B cell (primary cell): ENCODE data around the gene RPL39L. TPM values are rescaled to one million over a fixed set of nuclear protein-coding genes. Genes with fewer than 3 reads are reported as not detected.

Experiments
- ATAC-seq: fragments of 200-7000 bp; cut with Tn5 transposase; one replicate; pipeline ENCODE4 v1.10.0; 2021; ENCODE audit warnings: low read depth, mild to moderate bottlenecking, moderate number of reproducible peaks, moderate library complexity
- CTCF ChIA-PET: fragments of 350-600 bp; sonication (Branson Sonifier 250); formaldehyde crosslinking; loops from one replicate; lab custom pipeline; 2021; ENCODE audit warnings: antibody characterized with exemption, inconsistent platforms; lab: Charles Lee
- POLR2A ChIA-PET: fragments of 350-600 bp; sonication (Branson Sonifier 250); formaldehyde crosslinking; loops from one replicate; lab custom pipeline; 2021; ENCODE audit warnings: antibody characterized with exemption; lab: Charles Lee
- DNase-seq: peaks from one replicate; pipeline ENCODE4 v3.0.0; 2013
- H2AFZ ChIP-seq: 2 replicates; pipeline ENCODE4 v1.6.1; 2012; ENCODE audit warnings: mild to moderate bottlenecking, low read depth, low read length; ENCODE audit not compliant: insufficient read depth, poor library complexity, severe bottlenecking
- H3K27ac ChIP-seq, 2 donors: 1 replicate in 1 of 2; 2 replicates in 1 of 2; pipeline ENCODE4 v1.5.1; 2012 to 2013; ENCODE audit warnings: low read length in 2 of 2, mild to moderate bottlenecking in 2 of 2, moderate library complexity in 1 of 2
- H3K27me3 ChIP-seq, 4 experiments: fragments of 200-600 bp in 1 of 4; sonication (generic) in 1 of 4; replicated peaks in 1 of 4; 1 replicate in 2 of 4; 2 replicates in 2 of 4; pipeline versions ENCODE4 v1.6.1 to v1.7.0; 2013 to 2016; ENCODE audit warnings: low read length in 3 of 4, mild to moderate bottlenecking in 2 of 4, mixed read lengths in 1 of 4, moderate library complexity in 1 of 4; ENCODE audit not compliant: insufficient read depth in 4 of 4, control insufficient read depth in 3 of 4; ENCODE audit errors: control extremely low read depth in 1 of 4
- H3K36me3 ChIP-seq, 2 experiments: replicated peaks in 1 of 2; 1 replicate in 1 of 2; 2 replicates in 1 of 2; pipeline versions ENCODE4 v1.6.1 to v1.7.1; 2013; ENCODE audit warnings: low read length in 1 of 2; ENCODE audit not compliant: insufficient read depth in 2 of 2, control insufficient read depth in 1 of 2; ENCODE audit errors: control extremely low read depth in 1 of 2, extremely low read depth in 1 of 2
- H3K4me1 ChIP-seq, 2 donors: fragments of 200-600 bp in 1 of 2; sonication (generic) in 1 of 2; 1 replicate in 1 of 2; 2 replicates in 1 of 2; pipeline versions ENCODE4 v1.5.1 to v1.6.1; 2013 to 2017; ENCODE audit warnings: low read length in 2 of 2; ENCODE audit not compliant: control insufficient read depth in 2 of 2, insufficient read depth in 2 of 2
- H3K4me2 ChIP-seq: replicated peaks from 2 replicates; pipeline ENCODE3; 2012; ENCODE audit warnings: mild to moderate bottlenecking, low read depth, low read length; ENCODE audit not compliant: poor library complexity, severe bottlenecking
- H3K4me3 ChIP-seq, 5 experiments: fragments of 200-600 bp in 1 of 5; sonication (generic) in 1 of 5; 1 replicate in 3 of 5; 2 replicates in 2 of 5; pipeline versions ENCODE4 v1.5.1 to v1.7.0; 2011 to 2016; ENCODE audit warnings: low read length in 4 of 5, mild to moderate bottlenecking in 4 of 5, low read depth in 2 of 5, control low read depth in 1 of 5, moderate library complexity in 1 of 5; ENCODE audit not compliant: insufficient read depth in 1 of 5; ENCODE audit errors: control extremely low read depth in 1 of 5, extremely low read depth in 1 of 5
- H3K79me2 ChIP-seq: fragments of 200-600 bp; sonication (generic); one replicate; pipeline ENCODE4 v1.6.0; 2016; ENCODE audit warnings: low read length; ENCODE audit not compliant: control insufficient read depth, insufficient read depth
- H3K9ac ChIP-seq: fragments of 200-600 bp; sonication (generic); 2 replicates; pipeline ENCODE4 v1.6.1; 2017; ENCODE audit warnings: mild to moderate bottlenecking, low read length, moderate library complexity
- H3K9me3 ChIP-seq, 3 donors: one replicate each; pipeline versions ENCODE4 v1.6.1 to v1.7.1; 2013; ENCODE audit warnings: low read length in 2 of 3; ENCODE audit not compliant: control insufficient read depth in 2 of 3, insufficient read depth in 1 of 3; ENCODE audit errors: control extremely low read depth in 1 of 3
- H4K20me1 ChIP-seq: 2 replicates; pipeline ENCODE4 v1.6.0; 2012; ENCODE audit warnings: mild to moderate bottlenecking, low read length; ENCODE audit not compliant: insufficient read depth, control insufficient read depth, poor library complexity, severe bottlenecking
- H3K27ac Mint-ChIP-seq: one replicate; pipeline ENCODE4 v1.8.0; 2021; ENCODE audit warnings: mixed read lengths
- H3K27me3 Mint-ChIP-seq: one replicate; pipeline ENCODE4 v1.8.0; 2021; ENCODE audit warnings: mixed read lengths
- H3K4me1 Mint-ChIP-seq: one replicate; pipeline ENCODE4 v1.8.0; 2021; ENCODE audit warnings: mixed read lengths
- H3K4me3 Mint-ChIP-seq: one replicate; pipeline ENCODE4 v1.8.0; 2021; ENCODE audit warnings: mixed read lengths
- H3K9me3 Mint-ChIP-seq: one replicate; pipeline ENCODE4 v1.8.0; 2022; ENCODE audit warnings: mixed read lengths; ENCODE audit not compliant: insufficient read depth
- CTCF ChIP-seq: fragments of 200-600 bp; IDR thresholded peaks from one replicate; pipeline ENCODE4 v1.8.0; 2022; ENCODE audit warnings: antibody characterized with exemption, mild to moderate bottlenecking
- EZH2 ChIP-seq: IDR thresholded peaks from 2 replicates; pipeline ENCODE4 v1.6.1; 2012; ENCODE audit warnings: borderline replicate concordance, low read depth, mild to moderate bottlenecking, moderate library complexity, low read length; ENCODE audit not compliant: insufficient read depth, poor library complexity, severe bottlenecking
- WGBS: methylation state at CpG from one replicate; pipeline ENCODE4 v1.1.5; 2013; ENCODE audit warnings: missing lambda C conversion rate; ENCODE audit not compliant: insufficient coverage; 5-methylcytosine and 5-hydroxymethylcytosine counted together
- intact Hi-C: fragments of 100-400 bp; cut with micrococcal nuclease; formaldehyde crosslinking; loops from one replicate; pipeline ENCODE4 v1.10.0; 2022
- polyA plus RNA-seq: library from polyadenylated mRNA; depleted of rRNA; stranded (reverse); fragments of >200 nt; gene quantifications from 2 replicates; pipeline ENCODE4 v1.2.3, GENCODE V29; 2012
- total RNA-seq, 2 donors: library from RNA; stranded (reverse); fragments of 120-200 nt in 1 of 2; gene quantifications; 1 replicate in 1 of 2; 2 replicates in 1 of 2; pipeline versions ENCODE4 v1.2.3 to v1.2.4, GENCODE V29; 2013 to 2022

The RPL39L gene
- total and polyA plus RNA-seq, 2 donors (not counting 1 experiment from before 2014, with no cell fraction given) = 3.1 to 4.5 TPM

- Histone ChIP-seq H2AFZ (no peak overlapping the region), H3K4me1 (no peaks in the 10 kb centered on the region), H3K4me3 (no peak overlapping the region), H4K20me1 (no peaks in the 10 kb centered on the region), H3K4me2 (no peak overlapping the region), H3K27ac (no peak overlapping the region), H3K36me3 (no peaks in the 10 kb centered on the region), H3K79me2 (no peaks in the 10 kb centered on the region), H3K9ac (no peak overlapping the region), H3K27me3 (peaks cover 0 to 6% (median 0%) of the 10 kb centered on the region in 4 experiments), H3K9me3 (no peaks in the 10 kb centered on the region)
- Mint-ChIP-seq H3K9me3 (no peaks in the 10 kb centered on the region), H3K4me1 (no peaks in the 10 kb centered on the region), H3K27ac (no peak overlapping the region), H3K4me3 (no peak overlapping the region), H3K27me3 (peaks cover 14% of the 10 kb centered on the region)
- 100% methylated on average over 2 of the region's 8 CpGs for WGBS
- CTCF ChIA-PET = interaction anchor here (0.8 to 8.9 kb wide), 9 partner anchors 15 to 551 kb away, joined by 3 to 223 read pairs (median 15); partner anchors contain the start of gene ADIPOQ
- ATAC-seq (no peak), DNase-seq (no peak)
- intact Hi-C loops = loop anchor here (5.0 kb wide), 1 partner anchor 549 kb away; no protein-coding TSS in a partner anchor
- POLR2A ChIA-PET = no interaction called here
- TF ChIP-seq CTCF = no peak
- no peak for TF ChIP-seq EZH2
Observed at GRCh38 chr3:187166750-187167149, 27.5 kb upstream of the RPL39L start.

GRCh38 chr3:187165144-187165543 lies 25.8 kb upstream of the RPL39L start:
- Histone ChIP-seq H3K4me2 (no peak overlapping the region), H4K20me1 (no peaks in the 10 kb centered on the region), H3K9ac (no peak overlapping the region), H3K79me2 (no peaks in the 10 kb centered on the region), H3K4me3 (no peak overlapping the region), H2AFZ (peak overlapping the region; percentile 37), H3K27ac (no peak overlapping the region), H3K27me3 (peaks cover 0 to 6% (median 0%) of the 10 kb centered on the region in 4 experiments), H3K36me3 (no peaks in the 10 kb centered on the region), H3K4me1 (no peaks in the 10 kb centered on the region), H3K9me3 (no peaks in the 10 kb centered on the region)
- DNase-seq = peak; percentile 81
- Mint-ChIP-seq H3K4me1 (no peaks in the 10 kb centered on the region), H3K27ac (no peak overlapping the region), H3K9me3 (no peaks in the 10 kb centered on the region), H3K4me3 (no peak overlapping the region), H3K27me3 (peaks cover 24% of the 10 kb centered on the region)
- WGBS = 0% methylated on average over 2 of the region's 3 CpGs
- CTCF ChIA-PET = interaction anchor here (0.6 to 8.9 kb wide), 66 partner anchors 9 to 1182 kb away, joined by 3 to 223 read pairs (median 4); partner anchors contain the start of genes ADIPOQ, AHSG, DNAJB11 and RPL39L
- POLR2A ChIA-PET = interaction anchor here (0.6 to 0.8 kb wide), 3 partner anchors 100 to 378 kb away, joined by 3 to 4 read pairs (median 3); no protein-coding TSS in a partner anchor
- peak; percentile 72 for ATAC-seq
- TF ChIP-seq CTCF (peak; percentile 81), EZH2 (no peak)
- intact Hi-C loops = loop anchor here (1.0 to 5.0 kb wide), 3 partner anchors 52 to 548 kb away; no protein-coding TSS in a partner anchor
